Neural cell (in vitro differentiated cells): ENCODE results near the gene SVEP1.

Source experiments
- CTCF ChIP-seq: fragments of 450-650 bp; IDR thresholded peaks from 2 replicates; pipeline ENCODE4 v1.5.1; 2014; ENCODE audit warnings: antibody characterized with exemption, mild to moderate bottlenecking, moderate library complexity; ENCODE audit not compliant: poor library complexity, severe bottlenecking
- EZH2 ChIP-seq: fragments of 200-600, 300-800 bp; shearing (Covaris generic), sonication (generic); IDR thresholded peaks from 2 replicates; pipeline ENCODE4 v1.6.1; 2014; ENCODE audit warnings: antibody characterized with exemption, low read length, borderline replicate concordance, mild to moderate bottlenecking; ENCODE audit not compliant: insufficient read depth, poor library complexity, severe bottlenecking
- SMC3 ChIP-seq: fragments of 450-650 bp; conservative IDR thresholded peaks from 2 replicates; pipeline ENCODE4 v1.6.1; 2014; ENCODE audit warnings: antibody characterized with exemption, mild to moderate bottlenecking, moderate library complexity; ENCODE audit not compliant: poor library complexity

- no peak for TF ChIP-seq CTCF
- no peak for TF ChIP-seq EZH2
- TF ChIP-seq SMC3, result no peak
Observed at GRCh38 chr9:110620726-110621125, 41.2 kb upstream of the SVEP1 start.
